ENCODE data around the gene PDE11A. TPM values are rescaled to one million over a fixed set of nuclear protein-coding genes. Genes with fewer than 3 reads are reported as not detected.
A peak's percentile ranks its signal among the peaks of the same experiment; 100 is the strongest.

Gene PDE11A
- total and polyA plus RNA-seq, 4 donors: 0.11 to 1.3 (median 0.25) TPM; not detected in 1

DNA sequence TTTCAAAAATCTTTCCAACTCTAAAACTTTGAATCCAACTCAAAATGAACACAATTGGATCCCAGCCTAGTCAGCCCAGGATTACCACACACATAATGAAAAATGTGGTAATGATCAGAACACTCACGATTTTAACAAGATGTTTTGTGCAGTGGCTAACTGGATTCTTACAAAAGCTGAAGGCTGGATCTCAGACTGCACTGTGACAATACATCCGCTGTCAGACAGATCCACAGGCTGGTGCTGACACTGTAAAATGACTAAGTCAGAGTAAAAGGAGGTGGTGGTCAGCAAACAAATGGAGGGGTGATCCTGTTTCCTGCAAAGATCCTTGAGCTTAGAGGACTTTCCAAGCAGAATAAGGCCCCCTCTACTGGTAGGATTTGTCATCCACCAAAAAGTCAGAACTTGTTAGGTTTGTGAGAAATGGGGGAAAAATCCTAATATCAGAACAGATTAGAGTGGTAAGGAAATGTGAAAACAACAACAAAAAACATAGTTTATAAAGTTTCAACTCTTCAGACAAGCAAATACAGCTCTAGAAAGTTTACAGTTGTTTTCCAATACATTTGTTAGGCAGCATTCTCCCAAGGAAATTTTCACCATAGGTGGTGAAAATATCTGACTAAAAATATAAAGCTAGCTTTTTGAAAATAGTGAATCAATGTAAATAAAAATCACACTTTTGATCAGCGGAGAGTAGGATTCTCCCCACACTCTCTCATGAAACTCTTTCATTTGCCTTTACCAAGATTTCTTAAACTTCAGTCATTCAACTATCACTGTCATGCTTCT is 468.1 kb downstream of the PDE11A start:
- Histone ChIP-seq H3K36me3 (ENCODE audit: control insufficient read depth in 4 of 4, insufficient read depth in 4 of 4, low read length in 4 of 4) (no peaks in the 10 kb centered on the region), H3K27ac (ENCODE audit: low read depth in 1 of 2, low read length in 1 of 2) (peak overlapping the region in 1 of 2 donors; percentile 40), H3K27me3 (ENCODE audit: control insufficient read depth in 3 of 3, insufficient read depth in 3 of 3, low read length in 2 of 3) (no peaks in the 10 kb centered on the region), H3K9me3 (ENCODE audit: control insufficient read depth in 4 of 4, insufficient read depth in 3 of 4, low read length in 3 of 4) (peaks cover 0 to 4% (median 0%) of the 10 kb centered on the region in 4 donors), H3K4me3 (no peak overlapping the region), H3K9ac (ENCODE audit: insufficient read depth in 1 of 2, low read length in 2 of 2) (no peak overlapping the region), H3K4me1 (ENCODE audit: control insufficient read depth in 5 of 5, insufficient read depth in 5 of 5, low read length in 5 of 5) (peaks cover 0 to 26% (median 0%) of the 10 kb centered on the region in 5 donors)
- ATAC-seq (ENCODE audit: insufficient read depth, low FRiP score): peak; percentile 53
- 48 to 61% methylated on average over 3 of the region's 3 CpGs for WGBS, 2 donors
- TF ChIP-seq CTCF (IDR thresholded peaks at IDR 0.05; ENCODE audit: control extremely low read depth, extremely low read depth): peak; percentile 32
- peak; percentile 73 to 95 (median 95) for DNase-seq

GRCh38 chr2:177603768-177604167 is 468.8 kb downstream of the PDE11A start:
- DNase-seq: no peak
- Histone ChIP-seq H3K4me1 (ENCODE audit: control insufficient read depth in 5 of 5, insufficient read depth in 5 of 5, low read length in 5 of 5) (peaks cover 0 to 28% (median 1%) of the 10 kb centered on the region in 5 donors), H3K36me3 (ENCODE audit: control insufficient read depth in 4 of 4, insufficient read depth in 4 of 4, low read length in 4 of 4) (no peaks in the 10 kb centered on the region), H3K9ac (ENCODE audit: insufficient read depth in 1 of 2, low read length in 2 of 2) (no peak overlapping the region), H3K27ac (ENCODE audit: low read depth in 1 of 2, low read length in 1 of 2) (no peak overlapping the region), H3K9me3 (ENCODE audit: control insufficient read depth in 4 of 4, insufficient read depth in 3 of 4, low read length in 3 of 4) (peaks cover 0 to 2% (median 0%) of the 10 kb centered on the region in 4 donors), H3K27me3 (ENCODE audit: control insufficient read depth in 3 of 3, insufficient read depth in 3 of 3, low read length in 2 of 3) (no peaks in the 10 kb centered on the region), H3K4me3 (no peak overlapping the region)
- WGBS, 2 donors: 80 to 90% methylated on average over 3 of the region's 3 CpGs
- TF ChIP-seq CTCF (IDR thresholded peaks at IDR 0.05; ENCODE audit: control extremely low read depth, extremely low read depth): no peak
- ATAC-seq (ENCODE audit: insufficient read depth, low FRiP score): no peak

- WGBS, 2 donors: 86 to 88% methylated on average over 5 of the region's 5 CpGs
- Histone ChIP-seq H3K9me3 (ENCODE audit: control insufficient read depth in 4 of 4, insufficient read depth in 3 of 4, low read length in 3 of 4) (peaks cover 0 to 2% (median 0%) of the 10 kb centered on the region in 4 donors), H3K4me1 (ENCODE audit: control insufficient read depth in 5 of 5, insufficient read depth in 5 of 5, low read length in 5 of 5) (peaks cover 0 to 32% (median 6%) of the 10 kb centered on the region in 5 donors), H3K27me3 (ENCODE audit: control insufficient read depth in 3 of 3, insufficient read depth in 3 of 3, low read length in 2 of 3) (no peaks in the 10 kb centered on the region), H3K36me3 (ENCODE audit: control insufficient read depth in 4 of 4, insufficient read depth in 4 of 4, low read length in 4 of 4) (no peaks in the 10 kb centered on the region), H3K9ac (ENCODE audit: insufficient read depth in 1 of 2, low read length in 2 of 2) (peak overlapping the region in 1 of 2 donors; percentile 73), H3K4me3 (no peak overlapping the region), H3K27ac (ENCODE audit: low read depth in 1 of 2, low read length in 1 of 2) (no peak overlapping the region)
- peak in 2 of 3 donors; percentile 32 to 33 for DNase-seq
- TF ChIP-seq CTCF (IDR thresholded peaks at IDR 0.05; ENCODE audit: control extremely low read depth, extremely low read depth): no peak
- ATAC-seq (ENCODE audit: insufficient read depth, low FRiP score): no peak
Observed at GRCh38 chr2:177603181-177603580, 469.4 kb downstream of the PDE11A start.

All from lung (tissue), 12 donors.